Hindlimb muscle (tissue), 1 donor: ENCODE measurements around the gene NBEA. TPM values are rescaled to one million over a fixed set of nuclear protein-coding genes. Genes with fewer than 3 reads are reported as not detected.
A peak's percentile ranks its signal among the peaks of the same experiment; 100 is the strongest.

Experiments used
- DNase-seq: peaks from one replicate; pipeline ENCODE4 v3.0.0-alpha.2; 2013
- polyA plus RNA-seq: library from polyadenylated mRNA; unstranded; fragments of 120-200 nt; gene quantifications from one replicate; pipeline ENCODE4 v1.2.1, GENCODE V29; 2013; ENCODE audit not compliant: insufficient read length

NBEA gene
- polyA plus RNA-seq, 1 donor = 17.3 TPM

DNA sequence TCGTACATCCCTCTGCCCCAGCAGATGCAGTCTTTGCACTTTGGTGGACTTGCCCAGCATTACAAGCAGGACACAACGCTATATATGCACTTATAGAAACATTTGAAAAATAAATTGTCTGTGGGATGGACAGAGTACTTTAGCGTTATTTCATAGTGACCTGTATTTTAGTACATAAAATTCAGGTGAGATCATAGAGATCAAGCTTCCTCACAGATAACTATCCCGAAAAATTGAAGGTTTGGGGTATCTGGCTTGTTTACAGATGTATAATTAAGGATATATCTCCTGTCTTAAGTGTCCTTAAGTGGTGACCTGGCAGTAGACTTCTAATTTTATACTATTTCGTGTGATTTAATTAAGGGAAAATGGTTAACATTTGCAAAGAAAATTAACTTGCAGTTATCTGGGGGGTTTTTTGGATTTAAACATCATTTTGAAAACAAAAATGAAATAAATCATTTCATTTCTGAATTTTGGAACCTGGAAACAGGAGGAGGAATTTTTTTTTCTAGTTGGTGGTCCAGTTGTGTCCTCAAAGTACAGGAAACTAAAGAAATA lies 535.4 kb downstream of the NBEA start:
- no peak for DNase-seq

GRCh38 chr13:35478271-35479037 lies 536.4 kb downstream of the NBEA start:
- no peak for DNase-seq

GRCh38 chr13:35479038-35479492 lies 537.0 kb downstream of the NBEA start:
- DNase-seq = no peak

DNA sequence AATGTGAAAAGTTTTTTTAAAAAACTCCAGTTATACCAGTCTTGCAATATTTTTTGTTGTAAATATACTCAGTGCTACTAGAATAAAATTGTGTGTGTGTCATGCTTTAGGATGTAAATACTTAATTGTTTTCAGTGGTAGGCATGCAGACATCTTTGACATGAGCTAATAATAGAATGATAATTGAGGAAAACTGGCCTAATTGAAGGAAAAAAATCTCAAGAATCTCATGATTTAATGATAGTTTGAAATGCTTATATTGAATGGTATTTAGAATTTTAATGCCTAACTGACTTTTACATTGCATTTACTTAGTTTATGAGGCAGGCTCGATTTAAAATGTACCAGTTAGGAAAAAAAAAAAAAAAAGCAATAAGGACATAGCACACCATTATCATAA lies 537.6 kb downstream of the NBEA start:
- DNase-seq = no peak

GRCh38 chr13:35480346-35480745 lies 538.3 kb downstream of the NBEA start:
- DNase-seq = no peak

- DNase-seq = no peak
Observed at GRCh38 chr13:35481777-35482176, 539.7 kb downstream of the NBEA start.

GRCh38 chr13:35482527-35482926 lies 540.5 kb downstream of the NBEA start:
- DNase-seq = no peak

DNA sequence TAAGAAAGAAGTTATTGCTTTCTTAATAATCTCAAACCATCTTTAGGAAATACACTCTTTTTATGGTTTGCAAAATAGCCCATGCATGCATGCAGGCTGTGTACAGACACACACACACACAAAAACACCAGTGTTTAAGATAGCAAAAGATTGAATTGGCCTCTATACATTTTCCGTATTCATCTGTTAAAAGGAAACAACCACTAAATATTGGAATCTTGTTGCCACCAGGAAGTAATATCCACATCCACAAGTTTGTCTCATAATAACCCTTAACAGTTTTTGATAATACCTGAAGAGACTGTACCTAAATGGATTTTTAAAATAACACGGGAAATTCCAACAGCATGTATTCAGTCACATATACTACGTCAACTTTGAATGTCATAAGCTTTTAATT lies 541.7 kb downstream of the NBEA start:
- no peak for DNase-seq

GRCh38 chr13:35484384-35484783 lies 542.3 kb downstream of the NBEA start:
- no peak for DNase-seq

- no peak for DNase-seq
Observed at GRCh38 chr13:35485424-35485823, 543.4 kb downstream of the NBEA start.

- DNase-seq = no peak
Observed at GRCh38 chr13:35489050-35489449, 547.0 kb downstream of the NBEA start.

GRCh38 chr13:35496006-35496405 lies 553.9 kb downstream of the NBEA start:
- DNase-seq = no peak

GRCh38 chr13:35496761-35497386 lies 554.8 kb downstream of the NBEA start:
- no peak for DNase-seq

GRCh38 chr13:35498231-35498630 lies 556.2 kb downstream of the NBEA start:
- DNase-seq = no peak

DNA sequence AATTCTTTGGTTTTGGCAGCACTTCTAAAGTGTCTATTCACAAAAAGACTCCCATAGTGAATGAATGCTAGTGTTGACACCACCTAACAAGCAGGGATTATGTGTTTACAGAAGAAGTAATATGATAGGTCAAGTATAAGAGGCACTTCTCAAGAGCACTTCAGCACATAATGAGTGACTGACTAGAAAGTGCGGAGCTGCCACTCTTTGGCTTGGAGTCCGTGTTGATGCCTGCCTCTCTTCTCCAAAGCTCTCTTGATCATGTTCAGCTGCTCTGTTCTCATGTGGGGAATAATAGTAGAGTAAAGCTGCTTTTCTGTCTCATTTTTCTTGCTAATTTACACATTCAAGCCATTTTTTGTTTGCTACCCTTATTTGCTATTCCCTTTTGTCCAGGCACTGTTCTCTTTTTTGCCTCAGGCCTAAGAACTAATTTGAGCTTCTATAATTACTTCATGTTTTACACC lies 557.2 kb downstream of the NBEA start:
- no peak for DNase-seq

- DNase-seq = no peak
Observed at GRCh38 chr13:35499676-35500075, 557.6 kb downstream of the NBEA start.

- no peak for DNase-seq
Observed at GRCh38 chr13:35500144-35500543, 558.1 kb downstream of the NBEA start.

GRCh38 chr13:35501661-35502235 lies 559.7 kb downstream of the NBEA start:
- no peak for DNase-seq

DNA sequence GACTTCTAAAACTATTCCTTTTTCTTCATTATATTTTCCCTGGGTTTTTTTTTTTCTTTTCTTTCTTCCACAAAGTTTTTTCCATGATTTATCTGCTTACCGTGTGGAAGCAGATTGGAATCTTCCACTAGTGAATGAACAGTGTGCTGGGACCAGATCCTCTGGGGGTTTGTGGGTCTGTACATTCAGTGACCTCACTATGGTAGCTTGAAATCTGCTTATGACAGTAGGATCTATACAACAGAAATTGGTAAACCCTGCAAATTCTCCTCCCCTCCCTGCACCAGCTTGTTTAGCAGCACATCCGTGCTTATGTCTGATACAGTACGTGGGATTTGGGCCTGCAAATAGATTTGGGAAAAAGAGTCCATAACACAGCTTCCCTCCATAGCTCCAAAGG lies 560.4 kb downstream of the NBEA start:
- DNase-seq = no peak

DNA sequence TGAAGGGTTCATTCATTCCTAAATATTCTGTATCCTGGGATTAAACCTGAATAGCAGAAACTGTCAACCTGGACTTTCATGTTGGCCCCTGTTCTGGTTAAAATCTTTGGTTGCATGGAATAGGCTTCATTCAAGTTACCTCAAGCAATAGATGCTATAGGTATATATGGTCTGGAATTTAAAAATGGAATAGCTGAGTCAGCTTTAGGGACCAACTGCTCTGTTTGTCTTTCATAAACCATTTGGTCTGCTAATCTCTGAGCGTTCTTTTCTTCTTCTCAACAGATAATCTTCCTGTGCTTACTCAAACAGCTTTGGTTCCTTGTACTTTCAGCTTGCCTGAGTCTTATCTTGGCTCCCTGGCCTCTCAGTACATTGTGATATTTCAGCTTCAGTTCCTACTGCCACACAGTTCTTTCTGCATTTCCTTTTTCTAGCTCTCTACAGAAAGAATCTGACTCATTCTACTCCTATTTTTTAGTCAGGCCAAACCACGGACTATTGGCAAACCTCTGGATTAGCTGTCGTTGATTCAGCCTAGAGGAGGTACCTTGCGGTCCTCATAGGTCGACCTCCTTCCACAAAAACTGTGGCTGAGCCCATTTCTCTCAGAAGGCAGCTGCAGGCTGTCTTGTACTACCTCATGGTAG lies 570.3 kb downstream of the NBEA start:
- peak; percentile 22 for DNase-seq

- DNase-seq = peak; percentile 42
Observed at GRCh38 chr13:35514061-35514477, 572.0 kb downstream of the NBEA start.

DNA sequence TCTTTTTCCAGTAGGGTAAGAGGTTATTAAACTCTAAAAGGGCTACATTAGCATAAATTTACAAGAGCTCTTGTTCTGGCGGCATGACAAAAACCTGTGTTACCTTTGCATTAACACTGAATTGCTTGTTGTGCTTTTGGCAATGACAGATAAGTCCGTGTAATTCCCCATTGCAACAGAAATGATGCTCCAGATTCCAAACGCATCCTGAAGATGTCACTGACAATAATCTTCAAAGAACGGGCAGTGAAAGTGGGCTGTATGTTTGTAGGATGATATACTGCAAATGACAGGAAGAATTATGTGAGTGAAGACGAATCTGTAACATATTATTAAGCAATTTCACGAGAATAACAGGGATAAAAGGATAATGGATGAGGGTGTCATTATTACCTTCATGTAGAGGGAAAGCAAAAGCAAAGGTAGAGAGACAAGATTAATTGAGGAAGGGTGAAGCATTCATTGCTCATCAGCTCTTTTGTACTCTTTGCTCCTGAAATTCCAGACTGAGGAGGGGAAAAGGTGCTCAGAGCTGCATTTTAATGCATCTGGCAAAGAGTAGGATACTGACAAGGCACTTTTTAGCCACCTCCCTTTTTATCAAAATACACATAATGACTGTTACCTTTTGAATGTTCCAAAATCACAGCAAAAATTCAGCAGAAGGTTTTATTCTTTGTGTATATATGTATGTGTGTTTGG lies 572.9 kb downstream of the NBEA start:
- DNase-seq = no peak
